ENCODE results near the gene WBP2. TPM values are rescaled to one million over a fixed set of nuclear protein-coding genes. Genes with fewer than 3 reads are reported as not detected.

Gene WBP2
- total RNA-seq, 2 donors from 2014 or later: 88.9 to 125 TPM

DNA sequence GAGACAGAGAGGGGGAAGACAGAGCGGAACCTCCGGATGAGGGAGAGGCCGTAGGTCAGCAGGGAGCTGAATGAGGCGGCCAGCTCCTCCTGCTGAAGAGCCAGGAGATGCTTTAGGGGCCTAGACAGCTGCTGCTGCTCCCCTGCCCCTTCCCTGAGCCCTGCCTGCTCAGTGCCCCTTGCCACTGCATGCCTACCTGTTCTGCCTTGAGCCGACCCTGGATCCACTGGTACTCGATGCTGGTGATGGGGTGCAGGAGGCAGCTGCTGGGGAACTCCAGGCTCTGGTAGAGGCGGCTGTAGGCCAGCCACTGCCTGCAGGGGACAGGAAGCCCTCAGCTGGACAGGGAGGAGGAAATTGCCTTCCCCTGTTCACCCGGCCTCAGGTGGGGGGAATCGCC lies 18.5 kb downstream of the WBP2 start:
- H3K36me3 ChIP-seq: no peaks in the 10 kb centered on the region
- H3K27ac ChIP-seq: no peak overlapping the region
- H3K4me1 ChIP-seq (replicated peaks): no peaks in the 10 kb centered on the region
- H3K9me3 ChIP-seq: no peaks in the 10 kb centered on the region
- H3K4me3 ChIP-seq: no peak overlapping the region
- 89% methylated on average over 9 of the region's 9 CpGs for WGBS
- intact Hi-C loops (cut with DNase I): no loop called here
- DNase-seq (ENCODE audit: low spot score): no peak
- TF ChIP-seq, protein P1, sequence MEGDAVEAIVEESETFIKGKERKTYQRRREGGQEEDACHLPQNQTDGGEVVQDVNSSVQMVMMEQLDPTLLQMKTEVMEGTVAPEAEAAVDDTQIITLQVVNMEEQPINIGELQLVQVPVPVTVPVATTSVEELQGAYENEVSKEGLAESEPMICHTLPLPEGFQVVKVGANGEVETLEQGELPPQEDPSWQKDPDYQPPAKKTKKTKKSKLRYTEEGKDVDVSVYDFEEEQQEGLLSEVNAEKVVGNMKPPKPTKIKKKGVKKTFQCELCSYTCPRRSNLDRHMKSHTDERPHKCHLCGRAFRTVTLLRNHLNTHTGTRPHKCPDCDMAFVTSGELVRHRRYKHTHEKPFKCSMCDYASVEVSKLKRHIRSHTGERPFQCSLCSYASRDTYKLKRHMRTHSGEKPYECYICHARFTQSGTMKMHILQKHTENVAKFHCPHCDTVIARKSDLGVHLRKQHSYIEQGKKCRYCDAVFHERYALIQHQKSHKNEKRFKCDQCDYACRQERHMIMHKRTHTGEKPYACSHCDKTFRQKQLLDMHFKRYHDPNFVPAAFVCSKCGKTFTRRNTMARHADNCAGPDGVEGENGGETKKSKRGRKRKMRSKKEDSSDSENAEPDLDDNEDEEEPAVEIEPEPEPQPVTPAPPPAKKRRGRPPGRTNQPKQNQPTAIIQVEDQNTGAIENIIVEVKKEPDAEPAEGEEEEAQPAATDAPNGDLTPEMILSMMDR (IDR thresholded peaks at IDR 0.05): no peak
- no peak for TF ChIP-seq POLR2AphosphoS5 (IDR thresholded peaks at IDR 0.05)
- no peak for TF ChIP-seq POLR2A (IDR thresholded peaks at IDR 0.05)
- no peaks in the 10 kb centered on the region for H3K27me3 ChIP-seq (replicated peaks; ENCODE audit: insufficient read depth)

DNA sequence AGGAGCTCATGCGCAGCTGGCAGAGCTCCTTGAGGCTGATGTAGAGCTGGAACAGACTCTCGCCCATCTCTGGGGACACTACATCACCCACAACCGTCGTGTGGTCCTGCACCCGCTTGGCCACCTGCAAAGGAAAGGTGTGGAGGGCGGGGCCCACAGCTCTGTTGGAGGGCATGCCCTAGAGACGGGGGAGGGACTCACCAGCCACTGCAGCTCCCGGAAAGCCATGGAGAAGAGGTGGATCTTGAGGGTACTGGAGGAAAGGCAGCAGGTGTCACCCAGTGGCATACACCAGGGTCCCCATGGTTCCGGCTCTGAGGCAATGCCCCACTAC lies 19.5 kb downstream of the WBP2 start:
- no peak overlapping the region for H3K27ac ChIP-seq
- H3K4me1 ChIP-seq (replicated peaks): no peaks in the 10 kb centered on the region
- no peak for TF ChIP-seq POLR2A (IDR thresholded peaks at IDR 0.05)
- TF ChIP-seq POLR2AphosphoS5 (IDR thresholded peaks at IDR 0.05): no peak
- TF ChIP-seq, protein P1 (IDR thresholded peaks at IDR 0.05): no peak
- intact Hi-C loops (cut with DNase I): no loop called here
- H3K4me3 ChIP-seq: no peak overlapping the region
- WGBS: 58% methylated on average over 4 of the region's 9 CpGs
- no peaks in the 10 kb centered on the region for H3K27me3 ChIP-seq (replicated peaks; ENCODE audit: insufficient read depth)
- no peak for DNase-seq (ENCODE audit: low spot score)
- no peaks in the 10 kb centered on the region for H3K9me3 ChIP-seq
- H3K36me3 ChIP-seq: no peaks in the 10 kb centered on the region

DNA sequence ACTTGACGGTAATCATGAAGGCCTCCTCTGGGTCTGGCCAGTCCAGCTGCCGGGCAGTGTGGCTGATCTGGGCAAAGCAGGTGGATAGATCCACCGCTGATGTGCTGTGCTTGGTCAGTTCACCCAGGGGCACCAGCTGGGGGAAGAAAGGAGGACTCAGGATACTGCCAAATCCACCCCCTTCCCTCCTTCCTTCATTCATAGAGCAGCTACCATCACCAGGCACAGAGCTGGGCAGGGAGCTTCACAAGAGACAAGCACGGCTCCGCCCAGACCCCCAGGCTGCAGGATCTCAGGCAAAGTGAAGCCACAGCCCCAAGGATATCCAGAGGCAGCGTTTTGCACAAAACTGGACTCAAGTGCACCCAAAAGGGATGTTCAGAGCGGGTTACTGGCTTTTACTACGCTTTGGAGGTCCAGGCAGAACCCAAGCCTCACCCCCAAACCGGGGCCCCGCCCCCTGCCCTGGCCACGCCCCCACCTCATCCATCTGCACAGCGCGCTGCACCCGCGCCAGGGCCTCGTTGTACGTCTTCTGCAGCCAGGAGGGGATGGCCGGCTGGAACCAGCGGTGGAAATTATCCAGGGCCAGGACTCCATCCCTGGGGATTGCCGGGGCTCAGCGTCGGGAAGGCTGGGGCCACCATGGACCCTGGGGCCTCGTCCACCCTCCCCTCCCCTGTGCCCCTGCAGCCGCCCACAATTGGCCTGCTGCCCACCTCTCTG lies 20.0 kb downstream of the WBP2 start:
- H3K4me3 ChIP-seq: no peak overlapping the region
- no peaks in the 10 kb centered on the region for H3K4me1 ChIP-seq (replicated peaks)
- WGBS: 45% methylated on average over 24 of the region's 24 CpGs
- no peak overlapping the region for H3K27ac ChIP-seq
- no peaks in the 10 kb centered on the region for H3K27me3 ChIP-seq (replicated peaks; ENCODE audit: insufficient read depth)
- intact Hi-C loops (cut with DNase I): no loop called here
- TF ChIP-seq, protein P1 (IDR thresholded peaks at IDR 0.05): no peak
- TF ChIP-seq POLR2A (IDR thresholded peaks at IDR 0.05): no peak
- TF ChIP-seq POLR2AphosphoS5 (IDR thresholded peaks at IDR 0.05): no peak
- no peaks in the 10 kb centered on the region for H3K9me3 ChIP-seq
- H3K36me3 ChIP-seq: no peaks in the 10 kb centered on the region
- no peak for DNase-seq (ENCODE audit: low spot score)

DNA sequence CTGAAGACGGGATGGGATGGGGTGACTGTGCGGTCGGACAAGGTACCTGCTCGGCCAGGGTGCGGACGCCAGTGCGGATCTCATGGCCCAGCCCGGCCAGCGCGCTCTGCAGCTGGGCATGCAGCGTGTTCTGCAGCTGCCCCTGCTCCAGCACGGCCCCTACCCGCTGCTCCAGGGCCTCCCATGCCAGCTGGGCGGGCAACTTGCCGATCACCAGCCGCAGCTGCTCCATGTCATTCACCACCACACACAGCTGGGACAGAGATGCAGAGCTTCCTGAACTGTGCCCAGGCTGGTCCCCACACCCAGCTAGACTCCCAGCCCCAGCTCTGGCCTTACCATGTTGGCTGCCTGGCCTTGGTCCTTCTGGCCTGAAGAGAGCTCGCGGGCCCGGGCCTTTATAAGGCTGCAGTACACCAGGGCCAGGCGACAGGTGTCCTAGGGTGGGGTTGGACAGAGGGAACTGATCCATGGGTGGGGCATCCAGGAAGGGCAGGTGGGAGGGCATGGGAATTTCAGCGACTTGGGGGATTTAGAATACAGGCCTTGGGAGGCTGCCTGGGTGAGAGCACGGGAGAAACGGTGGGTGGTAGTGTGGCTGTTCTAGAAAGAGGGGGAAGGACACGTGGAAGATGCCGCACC lies 20.7 kb downstream of the WBP2 start:
- H3K36me3 ChIP-seq: no peaks in the 10 kb centered on the region
- intact Hi-C loops (cut with DNase I): no loop called here
- H3K4me3 ChIP-seq: no peak overlapping the region
- H3K9me3 ChIP-seq: no peaks in the 10 kb centered on the region
- no peaks in the 10 kb centered on the region for H3K4me1 ChIP-seq (replicated peaks)
- no peak for TF ChIP-seq POLR2AphosphoS5 (IDR thresholded peaks at IDR 0.05)
- no peak for TF ChIP-seq POLR2A (IDR thresholded peaks at IDR 0.05)
- TF ChIP-seq, protein P1 (IDR thresholded peaks at IDR 0.05): no peak
- no peaks in the 10 kb centered on the region for H3K27me3 ChIP-seq (replicated peaks; ENCODE audit: insufficient read depth)
- WGBS: 94% methylated on average over 25 of the region's 25 CpGs
- no peak for DNase-seq (ENCODE audit: low spot score)
- H3K27ac ChIP-seq: no peak overlapping the region

Measured in prostate gland (tissue), 2 donors.